GM19463 (cell line): ENCODE data around the gene CLEC14A.

ENCODE experiments used
- ATAC-seq: cut with Tn5 transposase; IDR thresholded peaks from one replicate; pipeline ENCODE4 v1.9.1; 2021; ENCODE audit warnings: mild to moderate bottlenecking, moderate library complexity; ENCODE audit not compliant: unreplicated experiment

The CLEC14A gene

GRCh38 chr14:38255673-38256532 is at the start of gene CLEC14A:
Gene CLEC14A (minus strand): TSS chr14:38256093. CDS start chr14:38256022, 71 bp downstream.
- ATAC-seq, result peak; percentile 45

- no peak for ATAC-seq
Observed at GRCh38 chr14:38302966-38303365, 47.1 kb upstream of the CLEC14A start.

GRCh38 chr14:38302034-38302433 is 46.1 kb upstream of the CLEC14A start:
- ATAC-seq, result no peak

- no peak for ATAC-seq
Observed at GRCh38 chr14:38297681-38298080, 41.8 kb upstream of the CLEC14A start.

- no peak for ATAC-seq
Observed at GRCh38 chr14:38291681-38292467, 36.0 kb upstream of the CLEC14A start.

GRCh38 chr14:38290601-38291188 is 34.8 kb upstream of the CLEC14A start:
- no peak for ATAC-seq

- no peak for ATAC-seq
Observed at GRCh38 chr14:38286452-38286851, 30.6 kb upstream of the CLEC14A start.

- ATAC-seq, result no peak
Observed at GRCh38 chr14:38285962-38286361, 30.1 kb upstream of the CLEC14A start.

- no peak for ATAC-seq
Observed at GRCh38 chr14:38282936-38283335, 27.0 kb upstream of the CLEC14A start.

GRCh38 chr14:38280081-38280480 is 24.2 kb upstream of the CLEC14A start:
- ATAC-seq, result no peak

- no peak for ATAC-seq
Observed at GRCh38 chr14:38279572-38279971, 23.7 kb upstream of the CLEC14A start.

GRCh38 chr14:38278035-38278434 is 22.1 kb upstream of the CLEC14A start:
- no peak for ATAC-seq

- ATAC-seq, result no peak
Observed at GRCh38 chr14:38262844-38263243, 7.0 kb upstream of the CLEC14A start.

- ATAC-seq, result no peak
Observed at GRCh38 chr14:38261620-38262019, 5.7 kb upstream of the CLEC14A start.

GRCh38 chr14:38257507-38257906 is 1.6 kb upstream of the CLEC14A start:
- no peak for ATAC-seq

GRCh38 chr14:38256533-38256840 is 594 bp upstream of the CLEC14A start:
- no peak for ATAC-seq

GRCh38 chr14:38255408-38255672 is 553 bp downstream of the CLEC14A start:
- peak; percentile 34 for ATAC-seq

- no peak for ATAC-seq
Observed at GRCh38 chr14:38254571-38255407, 1.1 kb downstream of the CLEC14A start.

- no peak for ATAC-seq
Observed at GRCh38 chr14:38253676-38254075, 2.2 kb downstream of the CLEC14A start.

GRCh38 chr14:38252066-38252710 is 3.7 kb downstream of the CLEC14A start:
- no peak for ATAC-seq

GRCh38 chr14:38250331-38250730 is 5.6 kb downstream of the CLEC14A start:
- ATAC-seq, result no peak
